ENCODE data around the gene GABRE. TPM values are rescaled to one million over a fixed set of nuclear protein-coding genes. Genes with fewer than 3 reads are reported as not detected.

The GABRE gene
- 27.9 and 32.4 TPM in 2 replicates for total RNA-seq (2014; rRNA removed; shearing (Covaris generic); ENCODE audit: low replicate concordance)

- Histone ChIP-seq H3K4me3 (peak within 1 kb of the TSS; percentile 79), H3K9me3 (no peaks in the 10 kb centered on the region), H3K36me3 (peaks cover 11% of the 10 kb centered on the region), H3K27me3 (no peaks in the 10 kb centered on the region)
- DNase-seq, result peak; percentile 71
Observed at GRCh38 chrX:151974336-151975227, at the start of gene GABRE. Gene GABRE, minus strand, starts transcription at chrX:151974676. Its CDS starts 51 bp downstream, at chrX:151974625.

DNA sequence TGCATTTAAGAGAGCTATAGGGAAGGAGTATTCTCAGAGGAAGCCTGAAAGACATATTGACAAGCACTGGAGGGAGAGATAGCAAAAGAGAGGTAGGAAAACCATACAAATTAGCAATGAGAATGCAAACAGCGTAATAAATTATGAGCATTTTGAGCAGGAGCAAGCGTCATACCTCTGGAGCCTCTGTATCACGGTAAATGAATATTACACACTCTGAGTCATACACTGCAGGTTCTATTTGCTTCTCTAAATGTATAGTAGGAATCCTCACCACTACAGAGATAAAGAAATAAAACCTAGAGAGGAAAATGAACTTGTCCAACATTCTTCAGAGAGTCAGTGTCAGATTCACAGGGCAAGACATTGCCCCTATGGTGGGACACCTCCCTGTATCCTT is 46.4 kb upstream of the GABRE start:
- no peak overlapping the region for H3K4me3 ChIP-seq
- no peaks in the 10 kb centered on the region for H3K27me3 ChIP-seq
- H3K9me3 ChIP-seq, result no peaks in the 10 kb centered on the region
- no peaks in the 10 kb centered on the region for H3K36me3 ChIP-seq
- DNase-seq, result no peak

DNA sequence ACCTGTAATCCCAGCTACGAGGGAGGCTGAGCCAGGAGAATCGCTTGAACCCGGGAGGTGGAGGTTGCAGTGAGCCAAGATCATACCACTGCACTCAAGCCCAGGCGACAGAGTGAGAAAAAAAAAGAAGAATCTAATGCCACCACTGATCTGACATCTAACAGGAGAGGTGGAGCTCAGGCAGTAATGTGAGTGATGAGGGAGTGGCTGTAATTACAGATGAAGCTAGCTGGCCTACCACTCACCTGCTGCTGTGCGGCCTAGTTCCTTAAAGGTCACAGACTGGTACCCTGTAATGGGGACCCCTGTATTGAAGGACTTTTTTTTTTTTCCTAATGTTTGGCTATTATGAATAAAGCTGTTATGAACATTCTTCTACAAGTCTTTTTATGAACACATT is 25.3 kb upstream of the GABRE start:
- no peak for DNase-seq
- no peaks in the 10 kb centered on the region for H3K36me3 ChIP-seq

DNA sequence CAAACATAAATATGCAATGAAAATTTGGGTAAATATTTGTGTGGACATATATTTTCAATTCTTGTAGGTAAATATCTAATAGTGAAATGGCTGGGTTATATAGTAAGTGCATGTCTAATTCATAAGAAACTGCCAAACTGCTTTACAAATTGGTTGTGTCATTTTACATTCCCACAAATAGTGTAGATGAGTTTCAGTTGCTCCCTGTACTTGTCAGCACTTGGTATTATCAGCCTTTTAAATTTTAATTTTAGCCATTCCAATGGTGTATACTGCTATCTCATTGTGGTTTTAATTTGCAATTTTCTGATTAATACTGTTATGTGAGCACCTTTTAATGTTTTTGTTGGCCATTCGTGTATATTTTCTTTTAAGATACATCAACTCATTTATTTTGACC is 23.1 kb upstream of the GABRE start:
- H3K36me3 ChIP-seq, result no peaks in the 10 kb centered on the region
- DNase-seq, result no peak
- no peaks in the 10 kb centered on the region for H3K27me3 ChIP-seq
- H3K4me3 ChIP-seq, result no peak overlapping the region
- H3K9me3 ChIP-seq, result no peaks in the 10 kb centered on the region

More for the DNA sequence above, 25.3 kb upstream of the GABRE start:
- no peaks in the 10 kb centered on the region for H3K27me3 ChIP-seq
- no peak overlapping the region for H3K4me3 ChIP-seq
- H3K9me3 ChIP-seq, result no peaks in the 10 kb centered on the region

GRCh38 chrX:151996347-151996746 is 21.9 kb upstream of the GABRE start:
- H3K27me3 ChIP-seq, result no peaks in the 10 kb centered on the region
- DNase-seq, result no peak
- no peaks in the 10 kb centered on the region for H3K9me3 ChIP-seq
- H3K4me3 ChIP-seq, result no peak overlapping the region
- H3K36me3 ChIP-seq, result no peaks in the 10 kb centered on the region

DNA sequence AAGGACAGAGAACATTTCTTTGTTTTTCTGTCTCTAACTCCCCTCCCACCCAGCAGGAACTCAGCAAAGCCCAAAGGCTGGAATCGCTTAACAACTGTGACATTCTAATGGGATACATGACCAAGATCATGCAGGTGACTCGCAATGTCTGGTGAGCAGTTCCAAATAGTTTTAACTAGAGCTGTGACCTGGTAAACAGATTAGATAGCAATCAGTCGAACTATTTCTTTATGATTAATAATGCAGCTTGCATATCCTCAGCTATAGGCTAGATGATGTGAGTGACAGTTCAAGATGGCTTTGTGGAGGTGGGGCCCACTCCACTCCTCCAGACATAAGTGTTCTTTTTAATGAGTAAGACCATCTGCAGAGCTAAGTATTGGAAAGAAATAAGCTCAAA is 20.0 kb upstream of the GABRE start:
- Histone ChIP-seq H3K27me3 (no peaks in the 10 kb centered on the region), H3K9me3 (no peaks in the 10 kb centered on the region), H3K4me3 (no peak overlapping the region), H3K36me3 (no peaks in the 10 kb centered on the region)
- DNase-seq, result no peak

GRCh38 chrX:151988706-151989299 is 14.3 kb upstream of the GABRE start:
- Histone ChIP-seq H3K9me3 (no peaks in the 10 kb centered on the region), H3K36me3 (no peaks in the 10 kb centered on the region), H3K4me3 (no peak overlapping the region), H3K27me3 (no peaks in the 10 kb centered on the region)
- no peak for DNase-seq

- H3K27me3 ChIP-seq, result no peaks in the 10 kb centered on the region
- no peaks in the 10 kb centered on the region for H3K9me3 ChIP-seq
- DNase-seq, result no peak
- no peaks in the 10 kb centered on the region for H3K36me3 ChIP-seq
- no peak overlapping the region for H3K4me3 ChIP-seq
Observed at GRCh38 chrX:151987108-151987507, 12.6 kb upstream of the GABRE start.

GRCh38 chrX:151985955-151986354 is 11.5 kb upstream of the GABRE start:
- H3K4me3 ChIP-seq, result no peak overlapping the region
- no peaks in the 10 kb centered on the region for H3K9me3 ChIP-seq
- peak; percentile 31 for DNase-seq
- no peaks in the 10 kb centered on the region for H3K27me3 ChIP-seq
- H3K36me3 ChIP-seq, result no peaks in the 10 kb centered on the region

DNA sequence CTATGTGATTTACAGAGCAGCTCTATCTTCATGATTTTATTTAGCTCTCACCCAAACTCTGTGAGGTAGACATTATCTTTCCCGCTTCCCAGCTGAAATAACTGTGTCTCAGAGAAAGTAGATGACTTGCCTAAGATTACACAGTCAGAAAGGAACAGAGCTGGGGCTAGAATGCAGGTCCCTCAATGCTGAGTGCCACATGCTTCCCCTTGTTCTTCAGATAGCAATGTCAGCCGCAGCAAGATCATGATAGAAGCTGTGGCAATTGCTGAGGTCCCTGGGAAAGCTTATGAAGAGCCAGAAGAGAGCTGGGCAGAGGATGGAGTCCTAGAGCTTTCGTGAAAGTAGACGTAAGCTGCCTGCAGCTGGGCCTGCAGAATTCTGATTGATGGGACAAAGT is 11.1 kb upstream of the GABRE start:
- no peaks in the 10 kb centered on the region for H3K27me3 ChIP-seq
- no peak for DNase-seq
- no peaks in the 10 kb centered on the region for H3K36me3 ChIP-seq
- no peak overlapping the region for H3K4me3 ChIP-seq
- no peaks in the 10 kb centered on the region for H3K9me3 ChIP-seq

- no peak for DNase-seq
- Histone ChIP-seq H3K27me3 (no peaks in the 10 kb centered on the region), H3K36me3 (no peaks in the 10 kb centered on the region), H3K9me3 (no peaks in the 10 kb centered on the region), H3K4me3 (no peak overlapping the region)
Observed at GRCh38 chrX:151984902-151985301, 10.4 kb upstream of the GABRE start.

- no peak overlapping the region for H3K4me3 ChIP-seq
- no peaks in the 10 kb centered on the region for H3K27me3 ChIP-seq
- no peaks in the 10 kb centered on the region for H3K36me3 ChIP-seq
- DNase-seq, result peak; percentile 67
- H3K9me3 ChIP-seq, result no peaks in the 10 kb centered on the region
Observed at GRCh38 chrX:151984328-151984727, 9.9 kb upstream of the GABRE start.

DNA sequence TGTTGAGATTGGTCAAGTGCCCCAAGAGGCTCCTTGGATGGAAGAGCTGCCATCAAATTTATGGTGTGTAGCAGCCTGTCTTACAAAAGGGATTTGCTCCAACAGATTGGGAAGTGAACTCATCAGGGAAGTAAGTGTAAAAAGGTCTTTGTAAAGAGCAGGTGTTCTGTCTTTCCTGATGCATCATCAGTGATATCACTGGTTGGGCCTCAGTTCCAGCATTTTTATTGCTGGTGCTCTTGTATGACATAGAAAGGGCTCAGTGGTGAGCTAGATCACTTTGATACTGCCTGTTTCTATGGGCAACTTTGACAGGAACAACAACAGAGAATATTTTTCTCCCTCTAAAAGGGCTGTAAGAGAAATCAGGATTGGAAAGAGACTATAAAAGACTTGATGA is 8.7 kb upstream of the GABRE start:
- no peak overlapping the region for H3K4me3 ChIP-seq
- no peaks in the 10 kb centered on the region for H3K9me3 ChIP-seq
- no peaks in the 10 kb centered on the region for H3K36me3 ChIP-seq
- no peaks in the 10 kb centered on the region for H3K27me3 ChIP-seq
- DNase-seq, result no peak

- Histone ChIP-seq H3K36me3 (no peaks in the 10 kb centered on the region), H3K4me3 (no peak overlapping the region), H3K27me3 (no peaks in the 10 kb centered on the region), H3K9me3 (no peaks in the 10 kb centered on the region)
- DNase-seq, result peak; percentile 44
Observed at GRCh38 chrX:151982222-151982621, 7.7 kb upstream of the GABRE start.

GRCh38 chrX:151981129-151981528 is 6.7 kb upstream of the GABRE start:
- H3K36me3 ChIP-seq, result no peaks in the 10 kb centered on the region
- H3K4me3 ChIP-seq, result no peak overlapping the region
- DNase-seq, result peak; percentile 76
- H3K9me3 ChIP-seq, result no peaks in the 10 kb centered on the region
- H3K27me3 ChIP-seq, result no peaks in the 10 kb centered on the region

DNA sequence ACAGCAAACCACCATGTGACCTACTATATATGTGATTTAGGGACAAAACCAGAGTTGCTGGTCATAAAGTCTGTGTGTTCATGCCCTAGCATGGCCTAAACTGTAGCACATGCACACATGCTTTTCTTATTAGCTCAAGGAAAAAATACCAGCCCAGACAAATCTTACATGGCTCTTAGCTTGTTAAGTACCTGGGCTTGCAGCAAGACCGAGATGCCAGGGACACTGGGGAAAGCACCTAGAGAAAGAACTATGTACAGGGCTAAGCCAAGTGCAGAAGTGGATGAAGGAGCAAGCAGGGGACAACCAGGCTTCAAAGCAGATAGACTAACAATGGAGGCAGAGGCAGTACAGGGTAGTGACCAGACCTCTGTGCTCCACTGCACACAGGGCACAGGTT is 3.4 kb upstream of the GABRE start:
- no peak for DNase-seq
- Histone ChIP-seq H3K4me3 (no peak overlapping the region), H3K36me3 (no peaks in the 10 kb centered on the region; the same call in 1 of the 2 replicates), H3K27me3 (no peaks in the 10 kb centered on the region), H3K9me3 (no peaks in the 10 kb centered on the region)

GRCh38 chrX:151977009-151977408 is 2.5 kb upstream of the GABRE start:
- no peaks in the 10 kb centered on the region for H3K9me3 ChIP-seq
- DNase-seq, result no peak

More at GRCh38 chrX:151977009-151977408, 2.5 kb upstream of the GABRE start:
- Histone ChIP-seq H3K36me3 (peaks cover 2% of the 10 kb centered on the region), H3K4me3 (no peak overlapping the region), H3K27me3 (no peaks in the 10 kb centered on the region)
